ENCODE measurements around the gene TBCB.

- TF ChIP-seq CTCF (IDR thresholded peaks at IDR 0.05) (no peak), POLR2A (IDR thresholded peaks at IDR 0.05) (no peak)
Observed at GRCh38 chr19:36112678-36113077, 2.6 kb upstream of the TBCB start.
